NCI-H1092 (cell line): ENCODE results near the gene VPS18.

ENCODE experiments used
- DNase-seq: peaks from one replicate; lab custom pipeline; 2025; lab: John Stamatoyannopoulos, UW

VPS18 gene

GRCh38 chr15:40936709-40937666, 42.7 kb downstream of the VPS18 start:
- no peak for DNase-seq

GRCh38 chr15:40937762-40938535, 43.7 kb downstream of the VPS18 start:
- DNase-seq = no peak

DNA sequence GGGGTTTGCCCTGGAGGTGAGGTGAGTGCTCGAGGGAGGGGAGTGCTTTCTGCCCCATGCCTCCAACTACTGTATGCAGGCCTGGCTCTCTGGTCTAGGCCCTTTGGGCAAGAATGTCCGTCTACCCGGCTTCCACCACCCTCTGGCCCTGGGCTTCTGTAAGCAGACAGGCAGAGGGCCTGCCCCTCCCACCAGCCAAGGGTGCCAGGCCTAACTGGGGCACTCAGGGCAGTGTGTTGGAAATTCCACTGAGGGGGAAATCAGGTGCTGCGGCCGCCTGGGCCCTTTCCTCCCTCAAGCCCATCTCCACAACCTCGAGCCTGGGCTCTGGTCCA, 44.3 kb downstream of the VPS18 start:
- DNase-seq = no peak

DNA sequence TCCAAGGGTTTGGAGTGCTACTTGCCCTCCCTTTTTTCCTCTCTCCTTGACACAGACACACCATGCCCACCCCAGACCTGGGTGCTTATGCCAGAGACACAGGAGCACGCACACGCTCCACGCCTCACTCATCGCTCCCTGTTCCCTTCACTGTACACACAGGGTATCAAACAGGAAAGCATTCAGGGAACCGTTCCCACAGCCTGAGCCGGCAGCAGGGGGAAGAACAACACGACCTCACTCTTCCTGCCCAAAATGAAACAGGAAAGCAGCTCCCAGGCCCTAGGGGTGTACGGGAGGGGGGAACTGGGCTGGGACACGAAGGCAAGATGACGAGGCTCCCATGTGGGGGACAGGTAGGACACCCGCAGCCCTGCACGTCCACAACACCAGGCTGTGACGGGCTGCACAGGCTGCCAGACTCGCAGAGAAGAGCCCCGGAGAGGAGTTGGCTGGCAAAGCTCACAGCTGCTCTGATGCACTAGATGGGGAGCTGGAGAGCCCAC, 46.1 kb downstream of the VPS18 start:
- DNase-seq = no peak

- no peak for DNase-seq
These were observed 46.8 kb downstream of the VPS18 start for GRCh38 chr15:40941068-40941527.

GRCh38 chr15:40941528-40942336, 47.5 kb downstream of the VPS18 start:
- peak; percentile 44 for DNase-seq

DNA sequence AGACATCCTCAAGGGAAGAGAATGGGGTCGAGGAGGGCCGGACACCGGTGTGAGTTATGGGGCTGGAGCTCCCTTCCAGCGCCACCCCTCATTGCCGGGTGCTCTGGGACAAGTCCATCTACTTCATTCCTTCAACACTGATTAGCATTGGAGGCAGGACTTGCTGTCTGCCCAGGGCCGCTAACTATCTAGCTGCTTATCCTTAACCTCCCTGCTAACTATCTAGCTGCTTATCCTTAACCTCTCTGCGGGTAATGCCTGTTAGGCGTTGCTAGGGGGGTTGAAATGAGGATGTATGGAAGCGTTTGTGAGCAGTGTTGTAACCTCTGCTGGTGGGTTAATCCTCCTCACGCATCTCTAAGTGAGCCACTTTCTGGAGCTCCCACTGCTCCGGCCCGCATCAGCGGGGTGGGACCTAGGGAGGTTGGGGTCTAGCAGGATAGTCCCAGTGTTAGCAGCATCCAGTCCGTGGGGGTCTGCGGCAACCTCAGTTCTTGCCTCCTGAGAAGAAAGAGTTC, 48.1 kb downstream of the VPS18 start:
- no peak for DNase-seq

DNA sequence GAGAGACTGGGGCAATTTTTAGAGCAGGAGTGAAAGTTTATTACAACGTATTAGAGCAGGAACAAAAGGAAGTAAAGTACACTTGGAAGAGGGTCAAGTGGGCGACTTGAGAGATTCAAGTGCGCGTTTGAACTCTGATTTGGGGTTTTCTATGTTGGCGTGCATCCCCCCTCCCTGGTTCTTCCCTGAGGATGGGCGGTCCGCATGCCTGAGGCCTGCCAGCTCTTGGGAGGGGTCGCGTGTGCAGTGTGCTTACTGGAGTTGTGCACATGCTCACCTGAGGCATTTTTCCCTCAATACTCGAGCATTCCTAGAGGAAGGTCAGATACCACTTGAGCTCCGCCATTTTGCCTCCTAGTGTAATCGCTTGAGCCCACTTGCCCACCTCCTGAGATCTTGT, 48.6 kb downstream of the VPS18 start:
- DNase-seq = no peak

- DNase-seq = no peak
These were observed 49.6 kb downstream of the VPS18 start for GRCh38 chr15:40943764-40944365.

GRCh38 chr15:40944510-40945296, 50.5 kb downstream of the VPS18 start:
- no peak for DNase-seq

- no peak for DNase-seq
These were observed 54.6 kb downstream of the VPS18 start for GRCh38 chr15:40948706-40949473.

- no peak for DNase-seq
These were observed 55.5 kb downstream of the VPS18 start for GRCh38 chr15:40949756-40950207.

- no peak for DNase-seq
These were observed 57.5 kb downstream of the VPS18 start for GRCh38 chr15:40951764-40952163.

DNA sequence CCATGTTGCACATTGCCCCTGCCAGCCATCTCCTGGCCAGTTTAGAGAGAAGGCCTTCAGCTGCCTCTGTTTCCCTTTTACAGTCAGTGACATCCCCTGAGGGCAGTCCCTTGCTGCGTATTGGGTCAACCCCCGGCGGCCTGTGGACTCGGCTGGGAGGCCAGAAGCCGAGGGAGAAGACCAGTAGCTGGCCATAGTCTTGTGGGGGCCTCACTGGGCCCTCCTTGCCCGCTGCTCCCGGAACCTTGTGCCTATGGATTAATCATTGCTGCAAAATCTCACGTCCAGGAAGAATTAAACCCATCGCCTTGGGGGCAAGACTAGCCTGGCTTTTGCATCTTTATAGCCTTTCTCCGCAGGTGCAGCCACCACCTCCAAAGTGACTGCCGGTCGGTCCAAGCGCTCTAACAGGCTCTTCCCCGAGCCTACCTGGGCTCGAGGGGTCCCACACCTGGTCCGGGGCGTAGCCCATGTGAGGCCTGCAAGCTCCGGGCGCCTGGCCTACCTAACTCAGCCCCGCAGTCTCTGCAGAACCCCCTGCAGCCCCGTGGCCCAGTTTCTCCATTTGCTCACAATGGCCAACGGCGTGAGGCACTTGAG, 58.2 kb downstream of the VPS18 start:
- no peak for DNase-seq

DNA sequence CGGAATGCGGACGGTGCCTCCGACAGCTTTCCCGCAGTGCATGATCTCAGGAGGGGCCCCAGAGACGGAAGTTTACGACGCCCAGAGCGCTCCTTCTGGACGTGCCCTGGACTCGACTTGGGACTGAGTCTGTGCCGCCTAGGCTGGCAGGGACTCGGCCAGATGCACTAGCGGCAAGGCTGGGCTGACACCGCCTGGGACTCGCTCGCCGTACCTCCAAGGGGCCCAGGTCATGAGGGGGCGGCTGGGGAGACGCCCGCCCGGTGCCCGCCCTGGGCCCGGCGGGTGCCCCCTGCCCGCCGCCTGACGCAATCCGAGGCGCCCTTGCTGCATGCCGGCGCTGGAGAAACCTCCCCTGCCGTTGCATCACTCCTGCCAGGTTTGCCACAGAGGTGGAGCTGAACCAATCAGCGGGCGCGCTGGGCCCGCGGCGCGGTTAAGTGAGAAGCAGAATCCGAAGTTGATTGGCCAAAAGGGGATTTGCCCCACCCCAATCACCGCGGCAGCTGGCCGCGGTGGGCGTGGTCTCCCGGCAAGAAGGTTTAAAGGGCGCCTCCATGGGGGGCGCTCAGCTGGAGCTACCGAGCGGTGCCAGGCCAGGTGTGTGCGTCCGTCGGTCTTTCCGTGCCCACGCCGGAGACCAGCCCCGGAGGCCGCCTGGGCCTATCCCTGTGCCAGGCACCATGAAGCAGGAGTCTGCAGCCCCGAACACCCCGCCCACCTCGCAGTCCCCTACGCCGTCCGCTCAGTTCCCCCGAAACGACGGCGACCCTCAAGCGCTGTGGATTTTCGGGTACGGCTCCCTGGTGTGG, 58.9 kb downstream of the VPS18 start, which contains the start of gene CHAC1:
Gene CHAC1, plus strand, starts transcription at position 571 of the 812 bp plus-strand sequence. Its CDS starts 113 bp downstream, at position 684.
- DNase-seq = peak; percentile 86
